Retinal pigment epithelial cell (primary cell): Measurements from ENCODE around the gene SREBF1.
A peak's percentile ranks its signal among the peaks of the same experiment; 100 is the strongest.

Experiments
- DNase-seq: peaks from one replicate; pipeline ENCODE4 v3.0.0-alpha.2; 2010; ENCODE audit warnings: low read depth
- H3K4me3 ChIP-seq: 2 replicates; pipeline ENCODE4 v1.5.1; 2011; ENCODE audit warnings: mild to moderate bottlenecking, low read length, control low read depth, moderate library complexity
- TF ChIP-seq, protein P1 (sequence below): conservative IDR thresholded peaks from 2 replicates; pipeline ENCODE4 v1.5.1; 2011; ENCODE audit warnings: low read depth, low read length, control low read depth, inconsistent platforms

Gene SREBF1

DNA sequence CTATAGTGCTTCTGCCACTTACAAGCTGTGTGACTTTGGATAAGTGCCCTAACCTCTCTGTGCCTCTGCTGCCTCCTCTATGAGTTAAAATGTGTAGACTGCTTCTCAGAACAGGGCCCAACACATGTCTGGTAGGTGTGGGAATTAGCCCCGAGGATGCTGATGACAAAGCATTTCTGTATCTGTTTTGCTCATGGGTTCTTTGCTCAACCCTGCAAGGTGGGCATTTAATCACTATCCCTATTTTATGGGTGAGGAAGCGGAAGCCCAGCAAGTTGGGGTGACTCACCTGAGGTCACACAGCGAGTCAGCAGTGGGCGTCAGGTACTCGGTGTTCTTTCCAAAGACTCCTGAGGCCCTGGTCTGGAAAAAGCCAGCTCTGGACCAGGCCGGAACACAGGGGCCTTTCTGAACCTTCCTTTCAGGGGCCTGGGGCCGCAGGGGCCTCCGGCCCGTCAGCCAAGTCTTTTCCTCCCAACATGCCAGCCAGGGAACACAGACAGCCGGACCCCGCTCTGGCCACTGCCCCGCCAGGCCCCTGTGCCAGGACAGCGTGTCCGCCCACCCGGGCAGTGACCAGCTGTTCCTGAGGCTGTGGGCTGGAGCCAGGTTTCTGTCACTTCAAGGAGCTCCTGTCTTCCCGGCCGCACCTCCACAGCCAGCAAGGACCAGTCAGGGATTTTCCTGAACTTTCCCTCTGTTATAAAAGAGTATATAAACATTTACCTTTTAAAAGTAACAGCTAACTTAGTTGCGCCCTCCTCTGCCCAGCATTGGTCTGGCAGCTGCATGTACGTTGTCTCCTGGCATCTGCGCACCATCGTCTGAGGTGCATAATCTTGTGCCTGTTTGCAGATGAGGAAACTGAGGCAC is 62.5 kb downstream of the SREBF1 start:
- TF ChIP-seq, protein P1, sequence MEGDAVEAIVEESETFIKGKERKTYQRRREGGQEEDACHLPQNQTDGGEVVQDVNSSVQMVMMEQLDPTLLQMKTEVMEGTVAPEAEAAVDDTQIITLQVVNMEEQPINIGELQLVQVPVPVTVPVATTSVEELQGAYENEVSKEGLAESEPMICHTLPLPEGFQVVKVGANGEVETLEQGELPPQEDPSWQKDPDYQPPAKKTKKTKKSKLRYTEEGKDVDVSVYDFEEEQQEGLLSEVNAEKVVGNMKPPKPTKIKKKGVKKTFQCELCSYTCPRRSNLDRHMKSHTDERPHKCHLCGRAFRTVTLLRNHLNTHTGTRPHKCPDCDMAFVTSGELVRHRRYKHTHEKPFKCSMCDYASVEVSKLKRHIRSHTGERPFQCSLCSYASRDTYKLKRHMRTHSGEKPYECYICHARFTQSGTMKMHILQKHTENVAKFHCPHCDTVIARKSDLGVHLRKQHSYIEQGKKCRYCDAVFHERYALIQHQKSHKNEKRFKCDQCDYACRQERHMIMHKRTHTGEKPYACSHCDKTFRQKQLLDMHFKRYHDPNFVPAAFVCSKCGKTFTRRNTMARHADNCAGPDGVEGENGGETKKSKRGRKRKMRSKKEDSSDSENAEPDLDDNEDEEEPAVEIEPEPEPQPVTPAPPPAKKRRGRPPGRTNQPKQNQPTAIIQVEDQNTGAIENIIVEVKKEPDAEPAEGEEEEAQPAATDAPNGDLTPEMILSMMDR: peak; percentile 59
- DNase-seq: no peak
- H3K4me3 ChIP-seq: no peak overlapping the region

DNA sequence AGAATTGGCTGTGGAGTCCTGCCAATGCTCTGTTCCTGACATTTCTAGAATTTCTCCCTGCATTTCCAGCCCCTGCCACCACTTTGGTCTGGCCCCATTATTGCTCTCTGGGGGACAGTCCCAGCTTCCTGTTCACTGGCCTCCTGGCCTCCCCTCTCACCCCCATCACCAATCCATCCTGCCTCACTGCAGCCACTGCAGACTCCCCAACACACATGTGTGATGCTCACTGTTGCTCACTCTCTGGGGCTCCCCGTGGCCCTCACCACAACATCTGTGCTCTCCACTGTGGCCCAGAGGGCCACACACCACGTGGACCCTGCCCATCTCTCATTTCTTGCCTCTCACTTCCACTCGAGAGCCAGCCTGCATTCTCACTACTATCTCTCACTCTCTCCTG is 64.6 kb downstream of the SREBF1 start:
- TF ChIP-seq, protein P1: no peak
- H3K4me3 ChIP-seq: no peak overlapping the region
- DNase-seq: no peak

DNA sequence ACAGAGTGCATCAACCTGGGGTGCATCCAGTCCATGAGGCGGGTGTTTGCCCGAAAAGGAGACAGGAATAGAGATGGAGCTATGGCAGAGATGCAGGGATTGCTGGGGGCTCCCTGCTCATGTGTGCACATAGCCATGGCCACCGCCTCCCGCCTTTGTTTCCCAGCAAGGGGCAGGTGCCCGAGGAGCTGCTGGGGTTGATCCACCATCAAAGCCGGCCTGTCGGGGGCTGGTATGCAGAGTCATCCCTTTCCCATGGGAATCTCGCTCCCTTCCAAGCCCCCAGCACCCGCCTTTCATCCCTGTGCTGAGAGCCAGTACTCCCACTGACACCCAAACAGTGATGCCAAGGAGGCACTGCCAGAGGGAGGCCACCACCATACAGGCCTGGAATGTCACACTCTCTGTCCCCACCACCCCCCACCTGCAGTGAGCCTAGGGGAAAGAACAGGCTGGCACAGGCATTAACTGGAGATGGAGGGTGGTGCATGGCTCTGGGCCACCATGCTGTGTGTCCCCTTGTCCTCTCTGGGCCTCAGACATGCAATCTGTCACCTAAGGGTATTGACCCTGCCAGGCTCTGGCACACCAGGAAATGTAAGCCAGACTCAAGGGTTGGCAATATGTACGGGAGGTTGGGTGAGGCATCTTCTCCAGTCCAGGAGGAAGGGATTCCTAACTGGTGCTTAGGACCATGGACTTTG is 65.1 kb downstream of the SREBF1 start:
- H3K4me3 ChIP-seq: no peak overlapping the region
- DNase-seq: no peak
- TF ChIP-seq, protein P1: no peak

DNA sequence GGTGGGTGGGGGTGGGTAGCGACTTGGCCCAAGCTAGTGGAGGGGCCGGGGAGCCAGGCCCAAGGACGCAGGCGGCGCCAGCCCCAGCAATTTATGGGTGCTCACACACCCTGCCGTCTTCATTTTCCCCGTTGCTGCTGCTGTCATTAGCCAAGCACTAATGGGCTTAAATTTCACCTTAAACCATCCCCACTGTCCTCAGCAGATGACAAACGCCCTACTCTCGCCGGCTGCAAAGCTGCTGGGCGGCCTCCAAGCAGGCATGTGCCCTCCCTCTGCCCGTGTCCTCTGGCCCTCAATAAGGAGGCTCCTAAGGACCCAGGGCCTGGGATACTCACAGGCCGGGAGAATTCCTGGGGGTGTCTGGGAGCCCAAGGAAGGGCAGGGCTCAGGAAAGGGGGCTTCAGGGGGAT is 66.1 kb downstream of the SREBF1 start:
- H3K4me3 ChIP-seq: no peak overlapping the region
- DNase-seq: no peak
- TF ChIP-seq, protein P1: no peak

DNA sequence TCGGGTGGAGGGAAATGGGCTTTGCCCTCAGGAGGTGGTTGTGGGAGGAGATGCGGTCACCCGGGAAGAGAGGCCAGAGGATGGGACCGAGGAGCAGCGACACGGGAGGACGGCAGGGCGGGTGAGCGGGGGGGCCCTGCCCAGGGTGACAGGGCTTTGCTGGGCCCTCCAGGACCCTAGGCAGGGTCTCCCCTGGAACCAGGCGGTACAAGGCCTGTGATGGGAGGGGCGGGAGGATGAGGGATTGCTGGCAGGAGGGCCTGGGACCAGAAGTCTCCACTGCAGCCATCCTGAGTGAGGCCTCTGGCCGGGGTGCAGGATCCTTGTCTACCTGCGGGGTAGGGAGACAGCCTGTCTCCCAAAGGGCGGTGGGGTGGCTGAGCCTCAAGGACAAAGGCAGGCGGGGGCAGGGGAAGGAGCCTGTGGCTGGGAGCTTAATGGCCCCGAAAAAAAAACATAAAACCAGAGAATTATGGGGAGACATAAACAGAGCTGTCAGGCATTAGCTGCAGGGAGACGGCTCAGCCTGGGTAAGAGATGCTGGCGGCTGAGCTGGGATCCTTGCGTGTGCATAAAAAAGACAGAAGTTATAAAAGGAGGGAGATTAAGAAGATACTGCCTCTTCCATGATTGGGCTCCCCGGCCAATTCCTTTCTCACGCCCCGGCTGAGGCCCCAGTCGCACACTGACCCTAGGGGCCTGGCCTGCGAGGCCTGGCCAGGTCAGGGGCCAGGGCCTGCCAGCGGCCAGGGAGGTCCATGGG is 66.7 kb downstream of the SREBF1 start:
- no peak overlapping the region for H3K4me3 ChIP-seq
- TF ChIP-seq, protein P1: no peak
- DNase-seq: no peak

DNA sequence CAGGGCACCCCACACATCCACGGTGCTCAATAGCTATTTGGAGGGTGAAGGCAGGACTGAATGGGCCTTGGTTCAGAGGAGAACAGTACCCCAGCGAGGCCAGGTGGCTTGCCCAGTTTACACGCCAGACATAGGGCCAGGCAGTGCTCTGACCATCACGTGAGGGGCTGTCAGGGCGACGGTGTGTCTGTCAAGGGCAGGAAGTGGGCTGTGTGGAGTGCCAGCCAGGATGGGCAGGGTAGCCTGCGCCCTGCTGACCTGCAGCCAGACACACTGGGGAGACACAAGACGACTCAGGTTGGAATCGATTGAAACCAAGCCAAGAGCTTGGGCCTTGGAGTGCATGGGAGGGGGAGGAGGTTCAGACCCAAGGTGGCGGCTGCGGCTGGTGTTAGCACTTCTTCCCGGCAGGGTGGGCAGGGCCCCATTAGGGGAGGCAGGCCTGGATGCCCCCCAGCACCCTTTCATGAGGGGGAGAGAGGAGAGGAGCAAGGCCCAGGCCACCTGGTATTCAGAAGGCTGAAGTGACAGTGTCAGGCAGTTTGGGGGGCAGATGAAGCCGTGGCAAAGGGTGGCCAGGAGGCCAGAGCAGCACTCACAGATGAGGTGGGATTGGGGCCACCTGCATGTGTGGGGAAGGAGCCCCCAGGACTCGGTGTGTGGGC is 68.2 kb downstream of the SREBF1 start:
- no peak overlapping the region for H3K4me3 ChIP-seq
- DNase-seq: no peak
- TF ChIP-seq, protein P1: no peak
